ENCODE results near the gene TMEM107. TPM values are rescaled to one million over a fixed set of nuclear protein-coding genes. Genes with fewer than 3 reads are reported as not detected.

The TMEM107 gene
- total RNA-seq, 1 donor from 2014 or later = 12.8 TPM

DNA sequence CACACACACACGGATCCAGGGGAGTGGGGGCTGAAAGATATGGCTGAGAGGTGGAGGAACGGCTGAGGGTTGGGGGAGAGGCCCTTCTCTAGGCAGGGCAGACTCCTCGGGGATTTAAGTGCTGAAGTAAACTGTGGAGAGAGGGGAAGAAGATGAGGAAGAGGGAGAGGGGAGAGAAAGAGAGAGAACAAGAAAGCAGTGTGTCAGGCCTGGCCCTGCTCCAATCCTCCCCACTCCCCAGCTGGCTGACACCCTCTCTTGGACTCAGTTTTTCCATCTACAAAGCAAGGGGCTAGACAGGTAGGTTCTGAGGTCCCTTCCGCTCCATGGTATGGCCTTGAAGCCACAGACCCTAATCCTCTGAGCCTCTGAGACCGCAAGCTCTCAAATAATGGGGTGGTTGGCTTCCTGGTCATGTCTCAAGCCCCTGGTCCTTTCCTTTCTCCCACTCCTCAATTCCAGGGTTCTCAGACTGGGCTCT is 15.4 kb downstream of the TMEM107 start:
- Mint-ChIP-seq H3K9me3 (ENCODE audit: unreplicated experiment) (peaks cover 10% of the 10 kb centered on the region), H3K27ac (ENCODE audit: unreplicated experiment) (no peak overlapping the region), H3K36me3 (ENCODE audit: unreplicated experiment) (no peaks in the 10 kb centered on the region), H3K4me1 (ENCODE audit: low read depth, unreplicated experiment) (peaks cover 28% of the 10 kb centered on the region), H3K27me3 (ENCODE audit: unreplicated experiment) (peaks cover 6% of the 10 kb centered on the region), H3K4me3 (ENCODE audit: unreplicated experiment) (peak overlapping the region; percentile 83)
- TF ChIP-seq, protein P1, sequence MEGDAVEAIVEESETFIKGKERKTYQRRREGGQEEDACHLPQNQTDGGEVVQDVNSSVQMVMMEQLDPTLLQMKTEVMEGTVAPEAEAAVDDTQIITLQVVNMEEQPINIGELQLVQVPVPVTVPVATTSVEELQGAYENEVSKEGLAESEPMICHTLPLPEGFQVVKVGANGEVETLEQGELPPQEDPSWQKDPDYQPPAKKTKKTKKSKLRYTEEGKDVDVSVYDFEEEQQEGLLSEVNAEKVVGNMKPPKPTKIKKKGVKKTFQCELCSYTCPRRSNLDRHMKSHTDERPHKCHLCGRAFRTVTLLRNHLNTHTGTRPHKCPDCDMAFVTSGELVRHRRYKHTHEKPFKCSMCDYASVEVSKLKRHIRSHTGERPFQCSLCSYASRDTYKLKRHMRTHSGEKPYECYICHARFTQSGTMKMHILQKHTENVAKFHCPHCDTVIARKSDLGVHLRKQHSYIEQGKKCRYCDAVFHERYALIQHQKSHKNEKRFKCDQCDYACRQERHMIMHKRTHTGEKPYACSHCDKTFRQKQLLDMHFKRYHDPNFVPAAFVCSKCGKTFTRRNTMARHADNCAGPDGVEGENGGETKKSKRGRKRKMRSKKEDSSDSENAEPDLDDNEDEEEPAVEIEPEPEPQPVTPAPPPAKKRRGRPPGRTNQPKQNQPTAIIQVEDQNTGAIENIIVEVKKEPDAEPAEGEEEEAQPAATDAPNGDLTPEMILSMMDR (IDR thresholded peaks at IDR 0.05; ENCODE audit: partially characterized antibody, unreplicated experiment) = no peak
- DNase-seq = no peak

DNA sequence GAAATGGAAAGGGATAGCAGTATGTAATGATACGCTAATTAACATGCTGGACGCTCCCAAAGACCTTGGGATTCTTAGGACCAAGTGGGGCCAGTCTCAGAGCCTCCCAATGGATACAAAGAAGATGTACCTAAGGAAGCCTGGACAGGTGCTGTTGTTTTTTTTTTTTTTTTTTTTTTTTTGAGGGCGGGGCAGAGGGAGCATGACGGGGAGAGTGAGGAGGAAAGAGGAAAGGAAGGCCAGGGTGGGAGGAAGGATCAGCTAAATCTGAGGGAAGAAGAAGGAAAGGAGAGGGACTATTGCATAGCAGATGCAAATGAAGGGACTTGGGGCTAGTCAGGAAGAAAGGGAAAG is 16.0 kb downstream of the TMEM107 start:
- H3K4me3 Mint-ChIP-seq (ENCODE audit: unreplicated experiment) = peak overlapping the region; percentile 55
- TF ChIP-seq, protein P1 (IDR thresholded peaks at IDR 0.05; ENCODE audit: partially characterized antibody, unreplicated experiment) = no peak
- H3K4me1 Mint-ChIP-seq (ENCODE audit: low read depth, unreplicated experiment) = peaks cover 32% of the 10 kb centered on the region
- no peaks in the 10 kb centered on the region for H3K36me3 Mint-ChIP-seq (ENCODE audit: unreplicated experiment)
- H3K27ac Mint-ChIP-seq (ENCODE audit: unreplicated experiment) = peak overlapping the region; percentile 82
- H3K9me3 Mint-ChIP-seq (ENCODE audit: unreplicated experiment) = peaks cover 10% of the 10 kb centered on the region
- DNase-seq = no peak
- H3K27me3 Mint-ChIP-seq (ENCODE audit: unreplicated experiment) = peaks cover 9% of the 10 kb centered on the region

DNA sequence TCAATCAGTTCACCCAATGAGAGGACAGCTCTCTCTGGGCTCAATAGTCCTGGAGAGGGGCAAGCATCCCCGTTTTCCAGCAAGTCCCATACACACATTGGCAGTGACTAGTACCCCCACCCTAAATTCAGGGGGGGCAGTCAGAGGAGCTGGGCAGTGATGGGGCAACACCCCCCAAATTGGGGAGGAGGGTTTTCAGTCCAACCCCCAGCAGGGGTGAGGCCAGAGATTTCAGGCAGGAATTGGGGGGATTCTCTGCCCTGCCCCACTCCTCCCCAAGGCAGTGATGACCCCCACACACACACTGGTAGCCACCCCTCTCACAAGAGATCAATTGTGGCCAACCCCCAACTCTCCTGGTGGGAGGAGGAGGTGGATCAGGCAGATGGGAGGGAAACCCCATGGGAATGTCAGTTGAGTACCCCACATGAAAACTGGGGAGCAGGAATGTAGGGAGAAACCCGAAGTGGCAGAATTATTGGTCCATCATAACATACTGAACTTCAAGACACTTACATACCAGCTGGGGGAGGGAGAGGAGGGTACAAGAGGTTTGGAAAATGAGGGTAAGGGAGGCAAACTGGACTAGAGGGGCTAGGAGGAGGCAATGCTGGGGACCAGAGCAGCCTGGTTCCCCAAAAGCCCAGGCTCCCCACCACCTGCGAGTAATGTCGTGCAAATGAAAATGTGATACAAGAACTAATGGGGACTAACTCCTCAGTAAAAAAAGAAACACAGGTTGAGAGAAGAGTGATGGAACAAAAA is 16.5 kb downstream of the TMEM107 start:
- TF ChIP-seq, protein P1 (IDR thresholded peaks at IDR 0.05; ENCODE audit: partially characterized antibody, unreplicated experiment) = no peak
- peaks cover 30% of the 10 kb centered on the region for H3K4me1 Mint-ChIP-seq (ENCODE audit: low read depth, unreplicated experiment)
- peak overlapping the region; percentile 82 for H3K27ac Mint-ChIP-seq (ENCODE audit: unreplicated experiment)
- H3K27me3 Mint-ChIP-seq (ENCODE audit: unreplicated experiment) = peaks cover 9% of the 10 kb centered on the region
- no peak overlapping the region for H3K4me3 Mint-ChIP-seq (ENCODE audit: unreplicated experiment)
- H3K36me3 Mint-ChIP-seq (ENCODE audit: unreplicated experiment) = no peaks in the 10 kb centered on the region
- H3K9me3 Mint-ChIP-seq (ENCODE audit: unreplicated experiment) = peaks cover 10% of the 10 kb centered on the region
- no peak for DNase-seq

DNA sequence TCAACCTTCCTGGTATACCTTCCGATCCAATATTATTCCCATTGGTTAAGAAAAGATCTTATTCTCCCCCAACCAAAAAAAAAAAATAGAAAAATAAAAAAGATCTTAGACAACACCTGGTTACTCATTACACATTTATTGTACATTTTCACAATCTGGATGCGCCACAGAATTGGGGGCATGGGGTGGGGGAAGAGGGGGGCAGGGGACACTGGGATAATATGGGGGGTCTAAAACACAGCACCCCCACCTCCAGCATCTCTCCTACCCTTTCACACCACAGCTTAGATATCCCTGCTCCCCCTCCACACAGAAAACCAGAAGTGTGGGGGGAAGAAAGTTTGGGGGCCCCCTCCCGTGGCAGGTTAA is 17.2 kb downstream of the TMEM107 start:
- H3K4me1 Mint-ChIP-seq (ENCODE audit: low read depth, unreplicated experiment) = peaks cover 28% of the 10 kb centered on the region
- peaks cover 9% of the 10 kb centered on the region for H3K27me3 Mint-ChIP-seq (ENCODE audit: unreplicated experiment)
- peaks cover 10% of the 10 kb centered on the region for H3K9me3 Mint-ChIP-seq (ENCODE audit: unreplicated experiment)
- DNase-seq = no peak
- H3K27ac Mint-ChIP-seq (ENCODE audit: unreplicated experiment) = no peak overlapping the region
- TF ChIP-seq, protein P1 (IDR thresholded peaks at IDR 0.05; ENCODE audit: partially characterized antibody, unreplicated experiment) = no peak
- no peak overlapping the region for H3K4me3 Mint-ChIP-seq (ENCODE audit: unreplicated experiment)
- no peaks in the 10 kb centered on the region for H3K36me3 Mint-ChIP-seq (ENCODE audit: unreplicated experiment)

DNA sequence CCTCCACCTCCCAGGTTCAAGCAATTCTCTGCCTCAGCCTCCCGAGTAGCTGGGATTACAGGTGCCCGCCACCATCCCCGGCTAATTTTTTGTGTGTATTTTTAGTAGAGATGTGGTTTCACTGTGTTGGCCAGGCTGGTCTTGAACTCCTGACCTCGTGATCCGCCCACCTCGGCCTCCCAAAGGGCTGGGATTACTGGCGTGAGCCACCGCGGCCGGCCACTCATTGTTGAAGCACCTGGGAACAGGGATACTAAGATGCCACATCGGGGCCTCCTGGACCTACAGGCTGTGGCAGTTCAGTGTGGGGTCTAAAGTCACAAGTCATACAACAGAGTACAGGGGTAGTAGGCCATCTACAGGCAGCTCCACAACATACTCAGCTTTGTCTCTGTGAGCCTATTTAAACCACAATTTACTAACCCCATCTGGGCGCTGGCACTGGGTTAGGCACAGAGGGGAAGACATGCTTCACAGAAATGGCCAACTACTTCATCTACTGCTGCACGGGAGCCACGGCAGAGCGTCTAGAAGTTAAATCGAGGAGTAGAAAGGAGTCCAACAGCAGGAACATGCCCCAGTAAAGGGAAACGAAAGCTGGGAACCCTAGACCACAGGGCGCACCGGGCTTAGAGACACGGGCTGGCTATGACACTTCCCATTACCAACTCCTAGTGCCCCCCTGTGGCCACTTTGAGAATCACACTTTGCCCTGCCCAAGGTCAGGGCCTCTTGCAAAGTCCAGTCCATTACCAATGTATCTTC is 17.7 kb downstream of the TMEM107 start:
- TF ChIP-seq, protein P1 (IDR thresholded peaks at IDR 0.05; ENCODE audit: partially characterized antibody, unreplicated experiment) = peak; percentile 89
- no peaks in the 10 kb centered on the region for H3K36me3 Mint-ChIP-seq (ENCODE audit: unreplicated experiment)
- H3K4me1 Mint-ChIP-seq (ENCODE audit: low read depth, unreplicated experiment) = peaks cover 29% of the 10 kb centered on the region
- H3K9me3 Mint-ChIP-seq (ENCODE audit: unreplicated experiment) = peaks cover 12% of the 10 kb centered on the region
- H3K27me3 Mint-ChIP-seq (ENCODE audit: unreplicated experiment) = peaks cover 14% of the 10 kb centered on the region
- no peak overlapping the region for H3K4me3 Mint-ChIP-seq (ENCODE audit: unreplicated experiment)
- H3K27ac Mint-ChIP-seq (ENCODE audit: unreplicated experiment) = peak overlapping the region; percentile 16
- DNase-seq = peak; percentile 96

Data from glutamatergic neuron (in vitro differentiated cells).